Transverse colon (tissue), 3 donors: ENCODE results near the gene ATOSB.

Experiments
- CTCF ChIP-seq, 5 experiments: fragments of 200-600 bp in 3 of 5; fragments of 450-650 bp in 2 of 5; sonication (generic) in 3 of 5; IDR thresholded peaks; 1 replicate in 2 of 5; 2 replicates in 3 of 5; pipeline ENCODE4 v1.5.1; 2016 to 2017; ENCODE audit warnings: antibody characterized with exemption in 5 of 5, inconsistent platforms in 3 of 5, mild to moderate bottlenecking in 2 of 5, moderate library complexity in 1 of 5
- EP300 ChIP-seq: sonication (generic); formaldehyde crosslinking; IDR thresholded peaks from one replicate; pipeline ENCODE4 v1.6.1; 2017; ENCODE audit warnings: antibody characterized with exemption, low read depth
- POLR2A ChIP-seq: fragments of 450-650 bp; IDR thresholded peaks from one replicate; pipeline ENCODE4 v1.6.1; 2016; ENCODE audit warnings: antibody characterized with exemption, mild to moderate bottlenecking, moderate library complexity

- no peak for TF ChIP-seq POLR2A
- TF ChIP-seq CTCF (IDR thresholded peaks at IDR 0.05), result no peak
- no peak for TF ChIP-seq EP300
Observed at GRCh38 chr9:35057271-35057620, 58.4 kb downstream of the ATOSB start.
